ENCODE data around the gene OGA.

OGA gene

DNA sequence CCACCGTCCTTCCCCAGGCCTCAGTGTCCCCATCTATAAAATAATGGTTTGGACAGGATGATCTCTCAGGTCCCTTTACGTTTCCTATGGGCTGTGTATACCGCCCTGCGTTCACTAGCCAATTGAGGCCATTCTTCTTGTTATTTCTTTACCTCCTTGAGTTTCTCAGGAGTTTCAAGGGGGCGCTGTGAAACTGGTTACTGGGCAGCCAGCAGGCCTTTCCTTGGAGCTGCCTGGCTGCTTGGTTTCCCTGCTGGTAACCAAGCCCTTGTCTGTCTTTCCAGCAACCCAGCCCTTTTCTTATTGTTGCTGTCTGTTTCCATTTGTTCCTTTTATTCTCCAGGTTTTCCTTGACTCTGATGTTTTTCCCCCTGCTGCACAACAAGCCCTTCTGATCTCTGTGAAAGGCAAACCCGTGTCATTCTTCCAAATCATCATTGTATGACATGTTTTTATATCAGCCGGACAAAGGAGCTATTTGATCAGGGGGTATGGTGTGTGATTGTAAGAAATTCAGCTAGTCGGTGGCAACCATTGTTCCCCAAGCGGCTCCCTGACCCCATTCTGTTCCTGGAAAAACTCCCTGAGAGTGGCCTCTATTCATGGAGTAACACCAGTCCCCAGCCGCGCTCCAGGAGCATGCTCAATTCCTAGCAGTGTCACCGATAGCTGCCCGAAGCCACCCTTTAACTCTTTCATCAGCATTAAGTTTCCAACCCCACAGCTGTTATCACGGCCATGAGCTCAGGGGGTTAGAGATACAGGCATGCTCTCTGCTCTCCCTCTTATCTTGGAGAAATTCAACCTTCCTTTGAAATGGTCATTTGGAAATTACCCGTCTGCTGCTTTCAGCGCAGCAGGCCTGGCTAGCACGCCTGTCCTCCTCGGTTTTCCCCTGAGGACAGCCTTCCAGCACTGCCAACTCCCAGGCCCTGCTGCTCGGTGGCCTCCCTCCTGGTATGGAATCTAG is 68.9 kb downstream of the OGA start:
- DNase-seq: peak; percentile 8

GRCh38 chr10:101748496-101748895 is 69.7 kb downstream of the OGA start:
- DNase-seq: no peak

GRCh38 chr10:101745074-101745696 is 73.1 kb downstream of the OGA start:
- no peak for DNase-seq

GRCh38 chr10:101744267-101744666 is 74.0 kb downstream of the OGA start:
- DNase-seq: no peak

DNA sequence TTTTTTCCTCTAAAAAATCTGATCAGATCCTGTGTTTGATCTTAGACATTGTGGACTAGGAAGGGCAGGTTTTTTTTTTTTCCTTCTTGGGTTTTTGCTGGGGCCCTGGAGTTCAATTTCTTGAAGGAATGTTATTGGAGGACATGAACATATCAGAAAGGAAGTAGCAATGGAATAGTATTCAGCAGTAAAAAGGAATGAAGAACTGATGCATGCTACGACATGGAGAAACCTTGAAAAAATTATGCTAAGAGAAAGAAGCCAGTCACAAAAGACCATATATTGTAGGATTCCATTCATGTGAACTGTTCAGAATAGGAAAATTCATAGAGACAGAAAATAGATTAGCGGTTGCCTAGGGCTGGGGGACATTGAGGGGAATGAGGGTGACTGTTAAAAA is 76.3 kb downstream of the OGA start:
- DNase-seq: no peak

DNA sequence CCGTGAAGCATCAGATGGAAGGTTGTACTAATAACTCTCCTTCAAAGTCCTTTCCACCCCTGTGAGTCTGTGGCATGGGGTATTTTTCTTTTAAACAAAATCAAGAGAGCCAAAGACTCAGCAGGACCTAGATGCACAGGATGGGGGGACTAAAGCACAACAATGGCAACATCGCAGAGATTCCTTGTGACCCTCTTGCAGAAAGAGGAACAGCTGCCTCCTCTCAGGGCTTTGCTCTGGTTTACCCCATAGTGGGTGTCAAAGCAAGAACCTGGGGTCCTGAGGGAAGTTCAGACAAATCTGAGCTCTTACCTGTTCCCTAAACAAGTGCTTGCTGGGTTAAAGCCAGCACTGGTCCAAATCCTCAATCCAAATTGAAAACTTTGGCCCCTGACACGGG is 81.6 kb downstream of the OGA start:
- DNase-seq: no peak

Data from RPMI8226 (cell line).